Chondrocyte (in vitro differentiated cells): ENCODE data around the gene PGLYRP3. TPM values are rescaled to one million over a fixed set of nuclear protein-coding genes. Genes with fewer than 3 reads are reported as not detected.

Experiments used
- DNase-seq: peaks from one replicate; pipeline ENCODE4 v3.0.0; 2021; ENCODE audit warnings: mixed read lengths, low spot score
- H3K27ac Mint-ChIP-seq: one replicate; pipeline ENCODE4 v1.8.0; 2021; ENCODE audit warnings: mild to moderate bottlenecking, moderate library complexity, mixed read lengths; ENCODE audit not compliant: unreplicated experiment
- H3K27me3 Mint-ChIP-seq: 2 replicates; pipeline ENCODE4 v1.8.0; 2021; ENCODE audit warnings: low read depth, mixed read lengths
- H3K36me3 Mint-ChIP-seq: 2 replicates; pipeline ENCODE4 v1.8.0; 2021; ENCODE audit warnings: low read depth, mixed read lengths
- H3K4me1 Mint-ChIP-seq: 2 replicates; pipeline ENCODE4 v1.8.0; 2021; ENCODE audit warnings: low read depth, mild to moderate bottlenecking, mixed read lengths
- H3K4me3 Mint-ChIP-seq: one replicate; pipeline ENCODE4 v1.8.0; 2021; ENCODE audit warnings: mild to moderate bottlenecking, moderate library complexity, mixed read lengths; ENCODE audit not compliant: unreplicated experiment
- H3K9me3 Mint-ChIP-seq: 2 replicates; pipeline ENCODE4 v1.8.0; 2021; ENCODE audit warnings: low read depth, mixed read lengths
- total RNA-seq: library from RNA; stranded (reverse); gene quantifications from 3 replicates; pipeline ENCODE4 v1.2.1, GENCODE V29; 2021
- TF ChIP-seq, protein P1 (sequence below): fragments of 200-600 bp; sonication (generic); IDR thresholded peaks from 2 replicates; pipeline ENCODE4 v1.5.0; 2021; ENCODE audit warnings: antibody characterized with exemption, mild to moderate bottlenecking, moderate library complexity

Gene PGLYRP3
- total RNA-seq, 1 donor from 2014 or later = not detected

DNA sequence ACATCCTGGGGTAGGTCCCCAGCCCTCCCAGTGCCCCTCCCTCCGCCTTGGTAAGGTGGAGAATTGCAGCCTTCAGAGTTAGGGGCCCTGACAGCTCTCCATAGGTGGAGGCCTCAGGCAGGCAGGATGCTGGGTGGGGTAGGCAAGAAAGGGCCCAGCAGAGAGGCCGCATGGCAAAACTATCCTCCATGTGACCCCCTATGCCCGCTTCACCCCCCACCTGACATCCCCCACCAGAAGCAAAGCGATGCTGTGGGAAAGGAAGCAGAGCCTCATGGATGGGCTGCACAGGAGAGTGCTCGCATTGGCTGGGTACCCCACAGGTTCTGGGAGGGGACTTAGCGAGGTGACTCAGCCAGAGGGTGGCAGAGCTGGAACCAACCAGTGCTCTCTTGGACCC is 46.5 kb upstream of the PGLYRP3 start:
- H3K27me3 Mint-ChIP-seq = peaks cover 47% of the 10 kb centered on the region
- no peak overlapping the region for H3K27ac Mint-ChIP-seq
- no peak overlapping the region for H3K4me3 Mint-ChIP-seq
- no peak for DNase-seq
- no peaks in the 10 kb centered on the region for H3K4me1 Mint-ChIP-seq
- no peaks in the 10 kb centered on the region for H3K36me3 Mint-ChIP-seq
- TF ChIP-seq, protein P1, sequence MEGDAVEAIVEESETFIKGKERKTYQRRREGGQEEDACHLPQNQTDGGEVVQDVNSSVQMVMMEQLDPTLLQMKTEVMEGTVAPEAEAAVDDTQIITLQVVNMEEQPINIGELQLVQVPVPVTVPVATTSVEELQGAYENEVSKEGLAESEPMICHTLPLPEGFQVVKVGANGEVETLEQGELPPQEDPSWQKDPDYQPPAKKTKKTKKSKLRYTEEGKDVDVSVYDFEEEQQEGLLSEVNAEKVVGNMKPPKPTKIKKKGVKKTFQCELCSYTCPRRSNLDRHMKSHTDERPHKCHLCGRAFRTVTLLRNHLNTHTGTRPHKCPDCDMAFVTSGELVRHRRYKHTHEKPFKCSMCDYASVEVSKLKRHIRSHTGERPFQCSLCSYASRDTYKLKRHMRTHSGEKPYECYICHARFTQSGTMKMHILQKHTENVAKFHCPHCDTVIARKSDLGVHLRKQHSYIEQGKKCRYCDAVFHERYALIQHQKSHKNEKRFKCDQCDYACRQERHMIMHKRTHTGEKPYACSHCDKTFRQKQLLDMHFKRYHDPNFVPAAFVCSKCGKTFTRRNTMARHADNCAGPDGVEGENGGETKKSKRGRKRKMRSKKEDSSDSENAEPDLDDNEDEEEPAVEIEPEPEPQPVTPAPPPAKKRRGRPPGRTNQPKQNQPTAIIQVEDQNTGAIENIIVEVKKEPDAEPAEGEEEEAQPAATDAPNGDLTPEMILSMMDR = no peak
- no peaks in the 10 kb centered on the region for H3K9me3 Mint-ChIP-seq

DNA sequence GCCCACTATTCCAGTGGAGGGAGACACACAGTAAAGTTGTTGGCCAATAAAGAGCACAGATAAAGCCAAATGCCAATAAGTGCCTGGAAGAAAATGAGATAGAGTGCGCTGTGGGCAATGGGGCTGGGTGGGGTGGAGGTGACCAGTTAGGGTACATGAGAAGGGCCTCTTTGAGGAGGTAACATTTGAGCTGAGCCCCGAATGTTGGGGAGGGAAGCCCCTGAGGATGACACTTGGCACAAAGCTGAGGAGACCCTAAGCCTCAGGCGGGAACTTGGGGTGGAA is 45.9 kb upstream of the PGLYRP3 start:
- Mint-ChIP-seq H3K36me3 (no peaks in the 10 kb centered on the region), H3K9me3 (no peaks in the 10 kb centered on the region), H3K27ac (no peak overlapping the region), H3K4me1 (no peaks in the 10 kb centered on the region), H3K27me3 (peaks cover 46% of the 10 kb centered on the region), H3K4me3 (no peak overlapping the region)
- no peak for DNase-seq
- TF ChIP-seq, protein P1 = no peak

DNA sequence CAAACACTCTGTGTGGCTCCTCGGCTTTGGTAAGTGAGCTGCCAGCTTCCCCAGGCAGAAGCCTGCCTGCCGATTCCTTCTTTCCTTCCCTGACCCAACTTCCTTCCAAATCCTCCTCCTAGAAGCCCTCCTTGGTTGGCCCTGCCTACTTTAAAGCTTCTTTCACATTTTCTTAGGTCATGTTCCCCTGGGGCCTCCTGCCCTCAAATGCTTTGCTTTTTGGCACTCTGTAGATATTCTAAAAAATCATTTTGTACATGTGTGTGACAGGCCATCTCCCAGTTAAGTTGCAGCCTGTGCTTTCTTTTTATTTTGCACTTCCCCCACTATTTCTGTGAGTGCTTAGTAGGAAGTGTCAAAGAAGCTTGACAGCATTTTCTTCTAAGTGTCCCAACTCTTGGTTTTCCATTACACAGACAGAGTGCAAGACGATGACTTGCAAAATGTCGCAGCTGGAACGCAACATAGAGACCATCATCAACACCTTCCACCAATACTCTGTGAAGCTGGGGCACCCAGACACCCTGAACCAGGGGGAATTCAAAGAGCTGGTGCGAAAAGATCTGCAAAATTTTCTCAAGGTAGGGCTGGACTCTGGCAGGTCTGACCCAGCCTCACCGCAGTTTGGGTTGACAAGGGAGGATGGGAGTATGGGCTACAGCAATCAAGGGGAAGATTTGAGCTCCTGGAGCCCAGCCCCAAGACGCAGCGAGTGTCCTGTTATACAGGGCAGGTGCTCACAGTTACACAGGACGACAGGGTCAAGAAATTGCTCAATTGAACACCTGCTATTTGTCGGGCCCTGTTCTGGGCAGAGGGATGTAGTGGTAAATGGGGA is 45.3 kb upstream of the PGLYRP3 start, which contains the start of gene S100A9:
Gene S100A9 (plus strand): TSS at position 2 of the 838 bp plus-strand sequence. CDS start 430 bp downstream, at position 432.
- Mint-ChIP-seq H3K27me3 (peaks cover 41% of the 10 kb centered on the region), H3K4me3 (no peak within 1 kb of the TSS), H3K4me1 (no peaks in the 10 kb centered on the region), H3K9me3 (no peaks in the 10 kb centered on the region), H3K27ac (no peak within 1 kb of the TSS), H3K36me3 (no peaks in the 10 kb centered on the region)
- DNase-seq = no peak
- TF ChIP-seq, protein P1 = no peak

DNA sequence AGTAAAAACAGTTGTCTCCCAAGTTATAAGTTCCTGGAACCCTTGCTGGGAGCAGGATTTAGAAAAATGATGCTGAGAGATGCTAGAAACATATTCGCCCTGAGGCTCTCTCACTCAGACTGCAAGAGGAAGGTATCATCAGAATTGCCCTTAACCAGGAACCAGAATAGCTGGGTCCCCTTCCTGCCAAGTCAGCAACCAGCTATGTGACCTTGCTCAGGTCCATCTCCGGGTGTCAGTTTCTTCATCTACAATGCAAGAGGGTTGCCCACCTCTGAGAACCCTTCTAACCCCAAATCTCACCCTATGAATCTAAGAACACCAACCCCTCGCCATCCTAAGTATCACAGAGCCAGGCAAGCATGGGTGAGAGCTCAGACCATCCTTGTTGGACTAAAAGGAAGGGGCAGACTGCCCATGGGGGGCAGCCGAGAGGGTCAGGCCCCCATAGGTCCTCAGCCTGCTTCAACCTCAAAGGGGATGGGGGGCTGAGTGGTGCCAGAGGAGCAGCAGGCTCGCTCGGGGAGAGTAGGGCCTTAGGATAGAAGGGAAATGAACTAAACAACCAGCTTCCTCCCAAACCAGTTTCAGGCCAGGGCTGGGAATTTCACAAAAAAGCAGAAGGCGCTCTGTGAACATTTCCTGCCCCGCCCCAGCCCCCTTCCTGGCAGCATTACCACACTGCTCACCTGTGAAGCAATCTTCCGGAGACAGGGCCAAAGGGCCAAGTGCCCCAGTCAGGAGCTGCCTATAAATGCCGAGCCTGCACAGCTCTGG is 44.5 kb upstream of the PGLYRP3 start:
- H3K27ac Mint-ChIP-seq = no peak overlapping the region
- H3K4me1 Mint-ChIP-seq = no peaks in the 10 kb centered on the region
- no peak for DNase-seq
- peaks cover 34% of the 10 kb centered on the region for H3K27me3 Mint-ChIP-seq
- TF ChIP-seq, protein P1 = no peak
- no peaks in the 10 kb centered on the region for H3K36me3 Mint-ChIP-seq
- H3K4me3 Mint-ChIP-seq = no peak overlapping the region
- H3K9me3 Mint-ChIP-seq = no peaks in the 10 kb centered on the region

DNA sequence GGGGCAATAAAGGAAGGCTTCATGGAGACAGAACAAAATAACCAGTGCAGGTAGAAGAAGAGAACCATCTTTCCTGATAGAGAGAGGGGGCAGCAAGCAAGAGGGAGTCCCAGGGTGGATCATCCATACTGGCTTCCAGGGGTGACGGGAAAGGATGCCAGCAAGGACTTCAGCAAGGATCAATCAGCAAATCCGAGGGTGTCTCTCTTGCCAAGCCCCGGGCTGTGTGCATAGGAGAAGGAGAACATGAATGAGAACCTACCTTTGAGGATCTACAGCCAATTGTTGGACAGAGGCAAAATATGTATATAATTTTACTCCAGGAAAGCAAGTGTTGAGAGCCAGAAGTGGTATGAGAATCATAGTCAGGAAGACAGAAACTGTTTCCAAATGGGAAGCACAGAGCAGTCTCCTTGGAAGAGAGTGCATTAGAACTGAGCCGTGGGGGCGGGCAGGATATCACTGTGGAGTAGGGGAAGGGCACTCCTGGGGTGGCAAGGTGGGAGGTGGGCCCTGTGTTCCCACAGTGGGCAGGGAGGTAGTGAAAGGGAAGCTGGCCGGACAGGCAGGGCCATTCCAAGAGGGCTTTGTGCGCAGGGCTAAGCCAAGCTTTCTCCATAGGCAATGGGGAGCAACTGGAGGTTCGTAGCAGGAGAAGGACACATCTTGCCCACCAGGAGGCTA is 43.8 kb upstream of the PGLYRP3 start:
- H3K9me3 Mint-ChIP-seq = no peaks in the 10 kb centered on the region
- H3K36me3 Mint-ChIP-seq = no peaks in the 10 kb centered on the region
- H3K4me3 Mint-ChIP-seq = no peak overlapping the region
- no peak for DNase-seq
- H3K27me3 Mint-ChIP-seq = peaks cover 30% of the 10 kb centered on the region
- no peaks in the 10 kb centered on the region for H3K4me1 Mint-ChIP-seq
- TF ChIP-seq, protein P1 = no peak
- H3K27ac Mint-ChIP-seq = no peak overlapping the region
